A673 (cell line): ENCODE data around the gene ATP10A. TPM values are rescaled to one million over a fixed set of nuclear protein-coding genes. Genes with fewer than 3 reads are reported as not detected.

ENCODE experiments used
- BruUV-seq: library from RNA; stranded (reverse); fragments of 400-500 nt; replicated peaks from 2 replicates; lab custom pipeline; 2021; lab: Mats Ljungman, UMichigan
- CTCF ChIA-PET: fragments of 300-600 bp; sonication (Branson Sonifier 250); formaldehyde crosslinking; loops from one replicate; lab custom pipeline; 2022; ENCODE audit warnings: antibody characterized with exemption; lab: Charles Lee
- POLR2A ChIA-PET: fragments of 300-600 bp; sonication (Branson Sonifier 250); formaldehyde crosslinking; loops from one replicate; lab custom pipeline; 2022; ENCODE audit warnings: antibody characterized with exemption; ENCODE audit not compliant: low non-redundant PET; lab: Charles Lee
- DNase-seq: peaks from one replicate; pipeline ENCODE4 v3.0.0-alpha.2; 2015; ENCODE audit warnings: low spot score
- H3K27ac ChIP-seq: fragments of 200-600 bp; sonication (generic); 2 replicates; pipeline ENCODE4 v1.5.1; 2016; ENCODE audit warnings: mixed run types, low read depth, mild to moderate bottlenecking, mixed read lengths, antibody characterized with exemption, low read length; ENCODE audit not compliant: poor library complexity, severe bottlenecking
- H3K27me3 ChIP-seq: fragments of 200-600 bp; sonication (generic); replicated peaks from 2 replicates; pipeline ENCODE4 v1.6.1; 2017; ENCODE audit warnings: mixed run types, low read depth, mild to moderate bottlenecking, mixed read lengths, antibody characterized with exemption, low read length; ENCODE audit not compliant: insufficient read depth, poor library complexity
- H3K36me3 ChIP-seq: fragments of 200-600 bp; sonication (generic); 2 replicates; pipeline ENCODE4 v1.6.1; 2016; ENCODE audit warnings: mixed run types, mild to moderate bottlenecking, mixed read lengths, antibody characterized with exemption, low read length; ENCODE audit not compliant: insufficient read depth, poor library complexity, severe bottlenecking
- H3K4me1 ChIP-seq: fragments of 200-600 bp; sonication (generic); 2 replicates; pipeline ENCODE4 v1.6.1; 2017; ENCODE audit warnings: mixed run types, mild to moderate bottlenecking, mixed read lengths, antibody characterized with exemption, low read length; ENCODE audit not compliant: insufficient read depth, poor library complexity, severe bottlenecking
- H3K4me3 ChIP-seq: fragments of 200-600 bp; sonication (generic); 2 replicates; pipeline ENCODE4 v1.5.1; 2016; ENCODE audit warnings: low read depth, mixed run types, mild to moderate bottlenecking, mixed read lengths, low read length; ENCODE audit not compliant: poor library complexity, severe bottlenecking
- H3K9me3 ChIP-seq: fragments of 200-600 bp; sonication (generic); 2 replicates; pipeline ENCODE4 v1.6.1; 2016; ENCODE audit warnings: mixed run types, low read depth, mild to moderate bottlenecking, mixed read lengths, antibody characterized with exemption, low read length; ENCODE audit not compliant: poor library complexity, severe bottlenecking
- CTCF ChIP-seq: fragments of 300-800, 200-600 bp; sonication (generic); conservative IDR thresholded peaks from 2 replicates; pipeline ENCODE4 v1.5.1; 2017; ENCODE audit warnings: low read depth, mild to moderate bottlenecking, antibody characterized with exemption, low read length, moderate library complexity, mixed read lengths
- EZH2 ChIP-seq: fragments of 200-600 bp; sonication (generic); IDR thresholded peaks from 2 replicates; pipeline ENCODE4 v1.6.1; 2017; ENCODE audit warnings: borderline replicate concordance, low read depth, mild to moderate bottlenecking, mixed read lengths, antibody characterized with exemption, low read length; ENCODE audit not compliant: poor library complexity, severe bottlenecking
- intact Hi-C: fragments of 100-400 bp; cut with micrococcal nuclease; formaldehyde crosslinking; loops from one replicate; pipeline ENCODE4 v1.10.0; 2022; ENCODE audit not compliant: unreplicated experiment
- total RNA-seq: library from RNA; stranded (reverse); gene quantifications from 2 replicates; pipeline ENCODE4 v1.2.3, GENCODE V29; 2021

Gene ATP10A
- total RNA-seq, 1 experiment from 2014 or later, result not detected

- Histone ChIP-seq H3K36me3 (no peaks in the 10 kb centered on the region), H3K4me3 (no peak overlapping the region), H3K27me3 (no peaks in the 10 kb centered on the region), H3K27ac (no peak overlapping the region), H3K4me1 (no peaks in the 10 kb centered on the region), H3K9me3 (peaks cover 10% of the 10 kb centered on the region)
- no peak for DNase-seq
- POLR2A ChIA-PET, result no interaction called here
- intact Hi-C loops, result no loop called here
- CTCF ChIA-PET, result no interaction called here
- BruUV-seq, result no TSS peak
- no peak for TF ChIP-seq CTCF
- TF ChIP-seq EZH2, result no peak
Measured at GRCh38 chr15:25789211-25789610, 73.9 kb downstream of the ATP10A start.

- TF ChIP-seq EZH2, result no peak
- POLR2A ChIA-PET, result no interaction called here
Measured at GRCh38 chr15:25787855-25788520, 75.1 kb downstream of the ATP10A start.

GRCh38 chr15:25787381-25787780 lies 75.7 kb downstream of the ATP10A start:
- H3K36me3 ChIP-seq, result no peaks in the 10 kb centered on the region
- CTCF ChIA-PET, result no interaction called here

More at GRCh38 chr15:25787855-25788520, 75.1 kb downstream of the ATP10A start:
- H3K27me3 ChIP-seq, result no peaks in the 10 kb centered on the region
- intact Hi-C loops, result no loop called here
- no peaks in the 10 kb centered on the region for H3K4me1 ChIP-seq
- CTCF ChIA-PET, result no interaction called here
- DNase-seq, result no peak
- H3K27ac ChIP-seq, result no peak overlapping the region
- peaks cover 13% of the 10 kb centered on the region for H3K9me3 ChIP-seq
- H3K4me3 ChIP-seq, result no peak overlapping the region
- H3K36me3 ChIP-seq, result no peaks in the 10 kb centered on the region
- BruUV-seq, result no TSS peak

More at GRCh38 chr15:25787381-25787780, 75.7 kb downstream of the ATP10A start:
- DNase-seq, result no peak
- H3K9me3 ChIP-seq, result peaks cover 13% of the 10 kb centered on the region
- TF ChIP-seq EZH2 (no peak), CTCF (no peak)
- H3K27ac ChIP-seq, result no peak overlapping the region
- no peaks in the 10 kb centered on the region for H3K27me3 ChIP-seq
- intact Hi-C loops, result no loop called here
- POLR2A ChIA-PET, result no interaction called here
- no peaks in the 10 kb centered on the region for H3K4me1 ChIP-seq
- no TSS peak for BruUV-seq
- H3K4me3 ChIP-seq, result no peak overlapping the region
